Measurements from ENCODE around the gene OR52L1. TPM values are rescaled to one million over a fixed set of nuclear protein-coding genes. Genes with fewer than 3 reads are reported as not detected.
A peak's percentile ranks its signal among the peaks of the same experiment; 100 is the strongest.

OR52L1 gene
- total RNA-seq, 1 donor = not detected

GRCh38 chr11:5937868-5938602 lies 48.8 kb downstream of the OR52L1 start:
- Histone ChIP-seq H3K9me3 (ENCODE audit: low read depth, low read length) (no peaks in the 10 kb centered on the region), H3K27me3 (ENCODE audit: insufficient read depth, low read length) (no peaks in the 10 kb centered on the region), H3K4me2 (ENCODE audit: insufficient read depth, low read length) (no peak overlapping the region), H3K36me3 (ENCODE audit: insufficient read depth, low read length) (no peaks in the 10 kb centered on the region), H3K4me1 (ENCODE audit: insufficient read depth, low read length) (no peaks in the 10 kb centered on the region), H3K79me2 (ENCODE audit: insufficient read depth, low read length) (no peaks in the 10 kb centered on the region), H3K4me3 (ENCODE audit: insufficient read depth, low read length) (no peak overlapping the region), H3K27ac (ENCODE audit: low read depth, low read length) (no peak overlapping the region), H2AFZ (ENCODE audit: low read length) (no peak overlapping the region), H4K20me1 (ENCODE audit: insufficient read depth, low read length) (no peaks in the 10 kb centered on the region)
- no peak for TF ChIP-seq CTCF (IDR thresholded peaks at IDR 0.05; ENCODE audit: extremely low read depth, low read depth, low read length)
- peak; percentile 3 for DNase-seq (ENCODE audit: insufficient read length, low spot score, missing footprints)

Small RNAs within 50 kb of the gene (small RNA-seq; reads per million reads assigned to genes)
- not detected for gene RNA5SP329

Other genes with a start within 250 kb of the OR52L1 start
- not detected in 2 replicates for gene OR52N4, start 232.7 kb downstream of the OR52L1 start, total RNA-seq
- gene OR52N5, start 203.6 kb downstream of the OR52L1 start, total RNA-seq = not detected in 2 replicates
- gene OR52N1, start 195.7 kb downstream of the OR52L1 start, total RNA-seq = 0.36 TPM in 1 of 2 replicates, not detected in the other
- gene OR52N2, start 178.1 kb downstream of the OR52L1 start, total RNA-seq = not detected in 2 replicates
- 1.4 TPM in 1 of 2 replicates, not detected in the other for gene OR52E6, start 145.1 kb downstream of the OR52L1 start, total RNA-seq
- 0.36 TPM in 1 of 2 replicates, not detected in the other for gene OR52E8, start 129.3 kb downstream of the OR52L1 start, total RNA-seq
- not detected in 2 replicates for gene OR52E4, start 106.4 kb downstream of the OR52L1 start, total RNA-seq
- not detected in 2 replicates for gene OR52E5, start 93.8 kb downstream of the OR52L1 start, total RNA-seq
- gene OR56A3, start 44.7 kb downstream of the OR52L1 start, total RNA-seq = not detected in 2 replicates
- not detected in 2 replicates for gene OR56A5, start 18.5 kb downstream of the OR52L1 start, total RNA-seq
- gene OR56A4, start 20.0 kb upstream of the OR52L1 start, total RNA-seq = not detected in 2 replicates
- gene OR56A1, start 43.8 kb upstream of the OR52L1 start, total RNA-seq = under 0.01 TPM in 2 replicates
- not detected in 2 replicates for gene OR56B4, start 120.7 kb upstream of the OR52L1 start, total RNA-seq
- not detected in 2 replicates for gene OR52B2, start 183.3 kb upstream of the OR52L1 start, total RNA-seq
- gene OR52W1, start 212.2 kb upstream of the OR52L1 start, total RNA-seq = not detected in 2 replicates
- gene C11orf42, start 218.6 kb upstream of the OR52L1 start, total RNA-seq = not detected in 2 replicates
- gene FHIP1B, start 247.7 kb upstream of the OR52L1 start, total RNA-seq = 15.6 and 19.7 TPM in 2 replicates